ENCODE measurements around the gene CDKAL1. TPM values are rescaled to one million over a fixed set of nuclear protein-coding genes. Genes with fewer than 3 reads are reported as not detected.

CDKAL1 gene
- total RNA-seq, 1 experiment from 2014 or later = 14.5 TPM

GRCh38 chr6:20952699-20953474, 418.6 kb downstream of the CDKAL1 start:
- peak; percentile 69 for DNase-seq (ENCODE audit: low spot score)

GRCh38 chr6:20954315-20954714, 420.1 kb downstream of the CDKAL1 start:
- DNase-seq (ENCODE audit: low spot score) = no peak

- DNase-seq (ENCODE audit: low spot score) = no peak
Measured at GRCh38 chr6:20955131-20955530, 420.9 kb downstream of the CDKAL1 start.

- DNase-seq (ENCODE audit: low spot score) = no peak
Measured at GRCh38 chr6:20955751-20956150, 421.5 kb downstream of the CDKAL1 start.

GRCh38 chr6:20960067-20960466, 425.8 kb downstream of the CDKAL1 start:
- DNase-seq (ENCODE audit: low spot score) = no peak

GRCh38 chr6:20965276-20965675, 431.0 kb downstream of the CDKAL1 start:
- no peak for DNase-seq (ENCODE audit: low spot score)

GRCh38 chr6:20965915-20966314, 431.7 kb downstream of the CDKAL1 start:
- DNase-seq (ENCODE audit: low spot score) = no peak

- no peak for DNase-seq (ENCODE audit: low spot score)
Measured at GRCh38 chr6:20969551-20969950, 435.3 kb downstream of the CDKAL1 start.

- DNase-seq (ENCODE audit: low spot score) = no peak
Measured at GRCh38 chr6:20976391-20976918, 442.2 kb downstream of the CDKAL1 start.

GRCh38 chr6:20978151-20978614, 443.9 kb downstream of the CDKAL1 start:
- no peak for DNase-seq (ENCODE audit: low spot score)

- DNase-seq (ENCODE audit: low spot score) = no peak
Measured at GRCh38 chr6:20979076-20979475, 444.8 kb downstream of the CDKAL1 start.

- DNase-seq (ENCODE audit: low spot score) = no peak
Measured at GRCh38 chr6:20983961-20984360, 449.7 kb downstream of the CDKAL1 start.

GRCh38 chr6:20985821-20986220, 451.6 kb downstream of the CDKAL1 start:
- no peak for DNase-seq (ENCODE audit: low spot score)

GRCh38 chr6:20991910-20992309, 457.7 kb downstream of the CDKAL1 start:
- no peak for DNase-seq (ENCODE audit: low spot score)

- no peak for DNase-seq (ENCODE audit: low spot score)
Measured at GRCh38 chr6:20996099-20996498, 461.8 kb downstream of the CDKAL1 start.

- DNase-seq (ENCODE audit: low spot score) = peak; percentile 75
Measured at GRCh38 chr6:20997143-20997769, 463.0 kb downstream of the CDKAL1 start.

GRCh38 chr6:20997770-20998147, 463.5 kb downstream of the CDKAL1 start:
- DNase-seq (ENCODE audit: low spot score) = no peak

GRCh38 chr6:20998748-20999448, 464.6 kb downstream of the CDKAL1 start:
- no peak for DNase-seq (ENCODE audit: low spot score)

GRCh38 chr6:21000331-21000801, 466.1 kb downstream of the CDKAL1 start:
- no peak for DNase-seq (ENCODE audit: low spot score)

GRCh38 chr6:21001736-21002135, 467.5 kb downstream of the CDKAL1 start:
- no peak for DNase-seq (ENCODE audit: low spot score)

- peak; percentile 27 for DNase-seq (ENCODE audit: low spot score)
Measured at GRCh38 chr6:21003780-21004541, 469.7 kb downstream of the CDKAL1 start.
